Measurements from ENCODE around the gene KRTAP10-7.

GRCh38 chr21:44589094-44589493 is 11.3 kb upstream of the KRTAP10-7 start:
- TF ChIP-seq CTCF (IDR thresholded peaks at IDR 0.05) (no peak), POLR2A (IDR thresholded peaks at IDR 0.05) (no peak)
